SK-MEL-5 (cell line): Measurements from ENCODE around the gene LGR4. TPM values are rescaled to one million over a fixed set of nuclear protein-coding genes. Genes with fewer than 3 reads are reported as not detected.
"Not testable (repeated sequence)": the region's sequence is repeated elsewhere in the genome, so short reads cannot be mapped to it uniquely, and the experiment has no call there.

Source experiments
- DNase-seq: peaks from one replicate; pipeline ENCODE4 v3.0.0-alpha.2; 2016; ENCODE audit warnings: low read depth, low spot score
- in situ Hi-C: cut with HindIII; loops from 2 replicates; pipeline ENCODE4 v1.10.0; 2016; ENCODE audit warnings: low sequenced_read_pairs, high pct_unique_total_duplicates, low pct_unique_long_range_greater_than_20kb
- total RNA-seq: library from RNA; depleted of rRNA; stranded (reverse); fragments of >200 nt; shearing (Covaris generic); gene quantifications from 2 replicates; pipeline ENCODE4 v1.2.3, GENCODE V29; 2014

Gene LGR4
- total RNA-seq, 1 experiment from 2014 or later = 10.2 TPM

- in situ Hi-C loops = no loop called here
Observed at GRCh38 chr11:27352781-27353180, 119.8 kb downstream of the LGR4 start.

GRCh38 chr11:27350511-27350910 is 122.1 kb downstream of the LGR4 start:
- no peak for DNase-seq
- in situ Hi-C loops = no loop called here

More at GRCh38 chr11:27352781-27353180, 119.8 kb downstream of the LGR4 start:
- no peak for DNase-seq

GRCh38 chr11:27349919-27350318 is 122.7 kb downstream of the LGR4 start:
- DNase-seq = no peak
- in situ Hi-C loops = no loop called here

GRCh38 chr11:27348340-27348873 is 124.2 kb downstream of the LGR4 start:
- in situ Hi-C loops = no loop called here
- DNase-seq = no peak

GRCh38 chr11:27347359-27348339 is 124.9 kb downstream of the LGR4 start:
- no peak for DNase-seq

GRCh38 chr11:27339941-27340340 is 132.6 kb downstream of the LGR4 start:
- DNase-seq = no peak
- in situ Hi-C loops = no loop called here

More at GRCh38 chr11:27347359-27348339, 124.9 kb downstream of the LGR4 start:
- in situ Hi-C loops = no loop called here

- DNase-seq, in situ Hi-C loops: not testable (repeated sequence)
Observed at GRCh38 chr11:27334764-27335163, 137.8 kb downstream of the LGR4 start.

GRCh38 chr11:27331981-27332380 is 140.6 kb downstream of the LGR4 start:
- in situ Hi-C loops = no loop called here
- DNase-seq = no peak

GRCh38 chr11:27330633-27331270 is 141.8 kb downstream of the LGR4 start:
- no peak for DNase-seq
- in situ Hi-C loops = no loop called here

- in situ Hi-C loops = no loop called here
- DNase-seq = no peak
Observed at GRCh38 chr11:27329867-27330632, 142.5 kb downstream of the LGR4 start.

GRCh38 chr11:27328614-27329013 is 144.0 kb downstream of the LGR4 start:
- in situ Hi-C loops = no loop called here
- DNase-seq = no peak

- in situ Hi-C loops, DNase-seq: not testable (repeated sequence)
Observed at GRCh38 chr11:27327064-27327463, 145.5 kb downstream of the LGR4 start.

GRCh38 chr11:27322196-27322595 is 150.4 kb downstream of the LGR4 start:
- DNase-seq, in situ Hi-C loops: not testable (repeated sequence)

GRCh38 chr11:27321340-27321739 is 151.2 kb downstream of the LGR4 start:
- in situ Hi-C loops, DNase-seq: not testable (repeated sequence)

GRCh38 chr11:27319072-27319471 is 153.5 kb downstream of the LGR4 start:
- DNase-seq = peak; percentile 10
- in situ Hi-C loops = no loop called here

GRCh38 chr11:27317751-27318150 is 154.8 kb downstream of the LGR4 start:
- no peak for DNase-seq
- in situ Hi-C loops = no loop called here
